ENCODE measurements around the gene CREB5.

GRCh38 chr7:28575241-28575643 is 162.9 kb downstream of the CREB5 start:
- TF ChIP-seq CTCF (IDR thresholded peaks at IDR 0.05) (no peak), POLR2A (IDR thresholded peaks at IDR 0.05) (no peak), EP300 (IDR thresholded peaks at IDR 0.05) (no peak)

Data from ovary (tissue), 3 donors.